ENCODE measurements around the gene HHATL. TPM values are rescaled to one million over a fixed set of nuclear protein-coding genes. Genes with fewer than 3 reads are reported as not detected.

Gene HHATL
- total and polyA plus RNA-seq, 5 donors from 2014 or later = not detected

DNA sequence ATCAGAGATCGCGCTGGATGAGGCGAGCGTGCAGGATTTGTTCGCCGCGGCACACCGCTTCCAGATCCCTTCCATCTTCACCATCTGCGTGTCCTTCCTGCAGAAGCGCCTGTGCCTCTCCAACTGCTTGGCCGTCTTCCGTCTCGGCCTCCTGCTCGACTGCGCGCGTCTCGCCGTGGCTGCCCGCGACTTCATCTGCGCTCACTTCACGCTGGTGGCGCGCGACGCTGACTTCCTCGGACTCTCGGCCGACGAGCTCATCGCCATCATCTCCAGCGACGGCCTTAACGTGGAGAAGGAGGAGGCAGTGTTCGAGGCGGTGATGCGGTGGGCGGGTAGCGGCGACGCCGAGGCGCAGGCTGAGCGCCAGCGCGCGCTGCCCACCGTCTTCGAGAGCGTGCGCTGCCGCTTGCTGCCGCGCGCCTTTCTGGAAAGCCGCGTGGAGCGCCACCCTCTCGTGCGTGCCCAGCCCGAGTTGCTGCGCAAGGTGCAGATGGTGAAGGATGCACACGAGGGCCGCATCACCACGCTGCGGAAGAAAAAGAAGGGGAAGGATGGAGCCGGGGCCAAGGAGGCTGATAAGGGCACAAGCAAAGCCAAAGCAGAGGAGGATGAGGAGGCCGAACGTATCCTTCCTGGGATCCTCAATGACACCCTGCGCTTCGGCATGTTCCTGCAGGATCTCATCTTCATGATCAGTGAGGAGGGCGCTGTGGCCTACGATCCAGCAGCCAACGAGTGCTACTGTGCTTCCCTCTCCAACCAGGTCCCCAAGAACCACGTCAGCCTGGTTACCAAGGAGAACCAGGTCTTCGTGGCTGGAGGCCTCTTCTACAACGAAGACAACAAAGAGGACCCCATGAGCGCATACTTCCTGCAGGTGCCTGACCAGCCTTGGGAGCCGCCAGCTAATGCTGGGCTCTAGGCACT lies 16.4 kb downstream of the HHATL start:
- no peak overlapping the region for H3K4me3 Mint-ChIP-seq
- Histone ChIP-seq H3K27me3 (ENCODE audit: control insufficient read depth, insufficient read depth, low read length) (no peaks in the 10 kb centered on the region), H3K9me3 (ENCODE audit: control insufficient read depth in 2 of 2, low read length in 2 of 2) (no peaks in the 10 kb centered on the region), H3K4me1 (ENCODE audit: control insufficient read depth, insufficient read depth, low read length, poor library complexity, severe bottlenecking) (no peaks in the 10 kb centered on the region), H3K36me3 (ENCODE audit: control insufficient read depth, insufficient read depth, low read length) (no peaks in the 10 kb centered on the region), H3K4me3 (ENCODE audit: low read depth, low read length) (no peak overlapping the region), H3K27ac (ENCODE audit: insufficient read depth, low read length, poor library complexity, severe bottlenecking) (no peak overlapping the region)
- peaks cover 0 to 12% (median 0%) of the 10 kb centered on the region in 4 donors for H3K4me1 Mint-ChIP-seq
- no peak for ATAC-seq (ENCODE audit: low read depth in 2 of 2)
- H3K27me3 Mint-ChIP-seq = peaks cover 10% of the 10 kb centered on the region
- no peaks in the 10 kb centered on the region for H3K36me3 Mint-ChIP-seq
- H3K9me3 Mint-ChIP-seq = peaks cover 0 to 3% (median 0%) of the 10 kb centered on the region in 7 donors
- DNase-seq = peak in 1 of 3 donors; percentile 7
- no peak overlapping the region for H3K27ac Mint-ChIP-seq

DNA sequence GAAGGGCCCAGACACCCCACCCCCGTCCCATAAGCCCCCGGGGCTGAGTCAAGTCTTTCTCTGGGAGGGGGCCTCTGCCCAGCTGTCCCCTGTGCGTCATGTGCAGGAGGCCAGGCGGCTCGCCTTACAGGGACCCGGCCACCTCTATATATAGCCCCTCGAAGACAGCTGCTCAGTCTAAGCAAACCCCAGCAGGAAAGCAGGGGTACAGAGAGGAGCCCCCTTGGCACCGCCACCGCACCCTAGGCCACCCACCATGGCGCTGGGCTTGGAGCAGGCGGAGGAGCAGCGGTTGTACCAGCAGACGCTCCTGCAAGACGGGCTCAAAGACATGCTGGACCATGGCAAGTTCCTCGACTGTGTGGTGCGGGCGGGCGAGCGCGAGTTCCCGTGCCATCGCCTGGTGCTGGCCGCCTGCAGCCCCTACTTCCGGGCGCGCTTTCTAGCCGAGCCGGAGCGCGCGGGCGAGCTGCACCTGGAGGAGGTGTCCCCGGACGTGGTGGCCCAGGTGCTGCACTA lies 17.2 kb downstream of the HHATL start, which contains the start of gene KLHL40:
Gene KLHL40, plus strand, starts transcription at position 175 of the 519 bp plus-strand sequence. Its CDS starts 82 bp downstream, at position 257.
- H3K4me1 ChIP-seq (ENCODE audit: control insufficient read depth, insufficient read depth, low read length, poor library complexity, severe bottlenecking) = no peaks in the 10 kb centered on the region
- Mint-ChIP-seq H3K27me3 (peaks cover 10% of the 10 kb centered on the region), H3K4me3 (no peak within 1 kb of the TSS), H3K27ac (no peak within 1 kb of the TSS), H3K4me1 (peaks cover 0 to 12% (median 0%) of the 10 kb centered on the region in 4 donors), H3K9me3 (peaks cover 0 to 3% (median 0%) of the 10 kb centered on the region in 7 donors), H3K36me3 (no peaks in the 10 kb centered on the region)
- ATAC-seq (ENCODE audit: low read depth in 2 of 2) (no peak), DNase-seq (no peak)
- no peak within 1 kb of the TSS for H3K4me3 ChIP-seq (ENCODE audit: low read depth, low read length)
- no peak within 1 kb of the TSS for H3K27ac ChIP-seq (ENCODE audit: insufficient read depth, low read length, poor library complexity, severe bottlenecking)
- H3K27me3 ChIP-seq (ENCODE audit: control insufficient read depth, insufficient read depth, low read length) = no peaks in the 10 kb centered on the region
- no peaks in the 10 kb centered on the region for H3K9me3 ChIP-seq (ENCODE audit: control insufficient read depth in 2 of 2, low read length in 2 of 2)
- no peaks in the 10 kb centered on the region for H3K36me3 ChIP-seq (ENCODE audit: control insufficient read depth, insufficient read depth, low read length)

DNA sequence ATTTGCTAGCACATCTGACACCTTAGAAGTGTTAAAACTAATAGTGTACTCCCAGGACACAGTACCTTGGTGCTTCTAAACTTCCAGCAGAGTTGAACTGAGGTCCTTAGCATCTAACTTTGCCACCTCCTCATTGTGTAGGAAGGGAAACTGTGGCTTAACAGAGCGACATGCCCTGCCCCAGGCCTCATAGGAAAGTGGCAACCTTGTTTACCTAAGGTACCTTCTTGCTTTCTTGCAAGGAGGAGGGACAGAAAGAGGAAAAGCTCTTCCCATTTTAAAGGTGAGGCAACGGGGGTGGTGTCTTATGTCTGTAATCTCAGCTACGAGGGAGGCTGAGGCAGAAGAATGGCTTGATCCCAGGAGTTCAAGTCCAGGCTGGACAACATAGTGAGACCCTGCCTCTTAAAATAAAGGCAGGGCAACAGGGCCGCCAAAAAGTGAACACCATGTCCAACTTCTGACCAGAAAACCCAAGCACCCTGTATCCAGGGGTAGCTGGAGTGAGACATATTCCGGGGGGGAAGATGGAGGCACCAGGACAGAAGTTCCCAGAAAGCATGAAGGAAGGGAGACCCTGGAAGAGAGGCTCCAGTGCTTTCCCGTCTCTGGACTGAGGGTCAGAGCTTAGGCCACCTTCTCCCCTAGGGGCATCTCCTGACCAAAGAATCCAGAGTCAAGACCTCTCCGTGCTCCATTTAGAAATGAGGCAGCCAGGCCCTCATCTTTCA lies 17.8 kb downstream of the HHATL start:
- Histone ChIP-seq H3K4me1 (ENCODE audit: control insufficient read depth, insufficient read depth, low read length, poor library complexity, severe bottlenecking) (no peaks in the 10 kb centered on the region), H3K9me3 (ENCODE audit: control insufficient read depth in 2 of 2, low read length in 2 of 2) (no peaks in the 10 kb centered on the region), H3K4me3 (ENCODE audit: low read depth, low read length) (no peak overlapping the region), H3K36me3 (ENCODE audit: control insufficient read depth, insufficient read depth, low read length) (no peaks in the 10 kb centered on the region), H3K27ac (ENCODE audit: insufficient read depth, low read length, poor library complexity, severe bottlenecking) (no peak overlapping the region), H3K27me3 (ENCODE audit: control insufficient read depth, insufficient read depth, low read length) (no peaks in the 10 kb centered on the region)
- ATAC-seq (ENCODE audit: low read depth in 2 of 2) (no peak), DNase-seq (no peak)
- Mint-ChIP-seq H3K4me3 (no peak overlapping the region), H3K4me1 (peaks cover 0 to 10% (median 0%) of the 10 kb centered on the region in 4 donors), H3K36me3 (no peaks in the 10 kb centered on the region), H3K27ac (no peak overlapping the region), H3K9me3 (peaks cover 0 to 3% (median 0%) of the 10 kb centered on the region in 7 donors), H3K27me3 (peaks cover 15% of the 10 kb centered on the region)

DNA sequence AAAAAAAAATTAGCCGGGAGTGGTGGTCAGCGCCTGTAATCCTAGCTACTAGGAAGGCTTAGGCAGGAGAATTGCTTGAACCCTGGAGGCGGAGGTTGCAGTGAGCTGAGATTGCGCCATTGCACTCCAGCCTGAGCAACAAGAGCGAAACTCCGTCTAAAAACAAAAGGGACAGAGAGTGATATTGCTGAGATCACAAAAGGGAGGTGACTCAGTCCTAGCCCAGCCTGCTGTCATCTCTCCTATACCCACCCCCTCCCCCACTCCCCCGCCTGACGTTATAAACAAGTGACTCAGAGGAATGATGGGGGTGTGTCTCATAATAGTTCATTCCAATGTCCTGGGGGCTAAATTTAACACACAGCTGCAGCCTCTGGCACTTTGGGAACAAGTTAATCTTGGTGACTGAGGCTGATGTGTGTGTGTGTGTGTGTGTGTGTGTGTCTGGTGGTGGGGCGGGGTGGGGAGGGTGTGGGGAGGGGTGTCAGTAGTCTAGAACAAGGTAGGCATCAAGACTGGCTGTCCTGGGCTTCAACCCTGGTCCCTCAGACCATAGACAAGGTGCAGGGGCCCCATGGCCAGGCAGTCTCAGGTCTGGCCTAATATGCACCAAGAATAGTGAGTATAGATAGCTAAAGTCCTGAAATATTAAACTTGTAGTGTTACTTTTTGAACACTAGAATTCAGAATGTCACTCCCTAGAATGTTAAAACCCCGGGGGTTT lies 18.6 kb downstream of the HHATL start:
- Mint-ChIP-seq H3K9me3 (peaks cover 0 to 3% (median 0%) of the 10 kb centered on the region in 7 donors), H3K4me1 (peaks cover 0 to 9% (median 0%) of the 10 kb centered on the region in 4 donors), H3K27me3 (peaks cover 16% of the 10 kb centered on the region), H3K4me3 (no peak overlapping the region), H3K36me3 (peaks cover 1% of the 10 kb centered on the region), H3K27ac (no peak overlapping the region)
- Histone ChIP-seq H3K36me3 (ENCODE audit: control insufficient read depth, insufficient read depth, low read length) (no peaks in the 10 kb centered on the region), H3K27ac (ENCODE audit: insufficient read depth, low read length, poor library complexity, severe bottlenecking) (no peak overlapping the region), H3K27me3 (ENCODE audit: control insufficient read depth, insufficient read depth, low read length) (no peaks in the 10 kb centered on the region), H3K9me3 (ENCODE audit: control insufficient read depth in 2 of 2, low read length in 2 of 2) (no peaks in the 10 kb centered on the region), H3K4me1 (ENCODE audit: control insufficient read depth, insufficient read depth, low read length, poor library complexity, severe bottlenecking) (no peaks in the 10 kb centered on the region), H3K4me3 (ENCODE audit: low read depth, low read length) (no peak overlapping the region)
- ATAC-seq (ENCODE audit: low read depth in 2 of 2) (peak in 1 of 2 donors; percentile 61), DNase-seq (peak in 1 of 3 donors; percentile 57)

DNA sequence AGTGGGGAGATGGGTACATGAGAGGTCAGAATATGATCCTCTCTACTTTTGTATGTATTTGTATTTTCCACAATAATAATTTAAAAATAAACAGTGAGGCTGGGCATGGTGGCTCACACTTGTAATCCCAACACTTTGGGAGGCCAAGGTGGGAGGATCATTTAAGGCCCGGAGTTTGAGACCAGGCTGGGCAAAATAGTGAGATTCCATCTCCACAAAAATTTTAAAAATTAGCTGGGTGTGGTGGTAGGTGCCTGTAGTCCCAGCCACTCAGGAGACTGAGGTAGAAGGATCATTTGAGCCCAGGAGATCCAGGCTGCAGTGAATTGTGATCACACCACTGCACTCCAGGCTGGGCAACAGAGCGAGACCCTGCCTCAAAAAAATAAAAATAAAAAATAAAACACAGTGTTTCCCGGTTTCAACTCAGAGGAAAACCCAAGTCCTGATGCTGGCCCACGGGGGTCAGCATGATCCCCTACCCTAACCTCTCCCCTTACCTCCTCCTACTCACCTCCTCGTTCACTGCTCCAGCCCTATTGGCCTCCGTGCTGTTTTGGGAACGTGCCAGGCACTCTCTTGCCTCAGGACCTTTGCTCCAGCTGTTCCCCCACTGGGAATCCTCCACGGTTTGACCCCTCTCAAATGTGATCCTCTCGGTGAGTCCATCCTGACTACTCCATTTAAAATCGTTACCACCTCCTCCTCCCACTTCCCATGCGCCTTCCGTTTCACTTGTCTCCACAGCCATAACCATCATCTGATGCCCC lies 20.1 kb downstream of the HHATL start:
- peaks cover 2 to 7% (median 4%) of the 10 kb centered on the region in 7 donors for H3K9me3 Mint-ChIP-seq
- peaks cover 3% of the 10 kb centered on the region for H3K36me3 Mint-ChIP-seq
- no peaks in the 10 kb centered on the region for H3K27me3 ChIP-seq (ENCODE audit: control insufficient read depth, insufficient read depth, low read length)
- H3K4me1 ChIP-seq (ENCODE audit: control insufficient read depth, insufficient read depth, low read length, poor library complexity, severe bottlenecking) = no peaks in the 10 kb centered on the region
- no peak overlapping the region for H3K4me3 Mint-ChIP-seq
- H3K4me3 ChIP-seq (ENCODE audit: low read depth, low read length) = no peak overlapping the region
- H3K27ac Mint-ChIP-seq = no peak overlapping the region
- peaks cover 0 to 5% of the 10 kb centered on the region in 2 experiments for H3K9me3 ChIP-seq (ENCODE audit: control insufficient read depth in 2 of 2, low read length in 2 of 2)
- no peaks in the 10 kb centered on the region for H3K36me3 ChIP-seq (ENCODE audit: control insufficient read depth, insufficient read depth, low read length)
- no peak overlapping the region for H3K27ac ChIP-seq (ENCODE audit: insufficient read depth, low read length, poor library complexity, severe bottlenecking)
- peaks cover 22% of the 10 kb centered on the region for H3K27me3 Mint-ChIP-seq
- no peak for DNase-seq
- ATAC-seq (ENCODE audit: low read depth in 2 of 2) = no peak
- peaks cover 0 to 9% (median 0%) of the 10 kb centered on the region in 4 donors for H3K4me1 Mint-ChIP-seq

DNA sequence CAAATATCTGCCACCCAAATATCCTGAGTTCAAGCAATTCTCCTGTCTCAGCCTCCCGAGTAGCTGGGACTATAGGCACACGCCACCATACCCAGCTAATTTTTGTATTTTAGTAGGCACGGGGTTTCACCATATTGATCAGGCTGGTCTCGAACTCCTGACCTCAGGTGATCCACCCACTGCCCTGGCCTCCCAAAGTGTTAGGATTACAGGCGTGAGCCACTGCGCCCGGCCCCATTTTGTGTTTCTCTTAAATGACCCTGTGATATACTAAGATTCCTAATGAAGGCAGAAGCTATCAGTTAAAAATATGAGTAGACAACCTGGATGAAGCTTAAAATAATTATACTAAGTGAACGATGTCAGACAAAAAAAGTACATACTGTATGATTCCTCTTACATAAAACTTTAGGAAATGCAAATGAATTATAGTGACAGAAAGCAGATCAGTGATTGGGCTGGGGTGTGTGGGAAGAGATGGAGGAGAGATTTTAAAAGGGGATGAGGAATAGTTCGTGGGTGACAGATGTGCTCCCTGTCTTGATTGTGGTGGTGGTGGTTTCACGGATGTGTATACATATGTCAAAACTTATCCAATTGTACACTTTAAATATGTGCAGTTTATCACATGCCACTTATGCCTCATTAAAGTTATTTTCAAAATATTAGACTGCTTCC lies 21.1 kb downstream of the HHATL start:
- Histone ChIP-seq H3K9me3 (ENCODE audit: control insufficient read depth in 2 of 2, low read length in 2 of 2) (peaks cover 0 to 6% of the 10 kb centered on the region in 2 experiments), H3K27me3 (ENCODE audit: control insufficient read depth, insufficient read depth, low read length) (no peaks in the 10 kb centered on the region), H3K27ac (ENCODE audit: insufficient read depth, low read length, poor library complexity, severe bottlenecking) (no peak overlapping the region), H3K4me3 (ENCODE audit: low read depth, low read length) (no peak overlapping the region), H3K4me1 (ENCODE audit: control insufficient read depth, insufficient read depth, low read length, poor library complexity, severe bottlenecking) (no peaks in the 10 kb centered on the region), H3K36me3 (ENCODE audit: control insufficient read depth, insufficient read depth, low read length) (no peaks in the 10 kb centered on the region)
- Mint-ChIP-seq H3K4me1 (peaks cover 0 to 4% (median 0%) of the 10 kb centered on the region in 4 donors), H3K27ac (no peak overlapping the region), H3K27me3 (peaks cover 23% of the 10 kb centered on the region), H3K4me3 (no peak overlapping the region), H3K36me3 (peaks cover 3% of the 10 kb centered on the region), H3K9me3 (peaks cover 1 to 13% (median 4%) of the 10 kb centered on the region in 7 donors)
- ATAC-seq (ENCODE audit: low read depth in 2 of 2) = no peak
- DNase-seq = no peak
